Epithelial cell of esophagus (primary cell): ENCODE data around the gene ZNF616.
A peak's percentile ranks its signal among the peaks of the same experiment; 100 is the strongest.

ENCODE experiments used
- DNase-seq: peaks from one replicate; pipeline ENCODE4 v3.0.0; 2010; ENCODE audit warnings: low read depth
- H3K4me3 ChIP-seq: 2 replicates; pipeline ENCODE4 v1.5.1; 2011; ENCODE audit warnings: mild to moderate bottlenecking, low read length, control low read depth
- TF ChIP-seq, protein P1 (sequence below): IDR thresholded peaks from 2 replicates; pipeline ENCODE4 v1.5.1; 2011; ENCODE audit warnings: low read depth, mild to moderate bottlenecking, low read length, control low read depth, inconsistent platforms; ENCODE audit not compliant: insufficient read depth; ENCODE audit errors: missing control alignments

The ZNF616 gene

DNA sequence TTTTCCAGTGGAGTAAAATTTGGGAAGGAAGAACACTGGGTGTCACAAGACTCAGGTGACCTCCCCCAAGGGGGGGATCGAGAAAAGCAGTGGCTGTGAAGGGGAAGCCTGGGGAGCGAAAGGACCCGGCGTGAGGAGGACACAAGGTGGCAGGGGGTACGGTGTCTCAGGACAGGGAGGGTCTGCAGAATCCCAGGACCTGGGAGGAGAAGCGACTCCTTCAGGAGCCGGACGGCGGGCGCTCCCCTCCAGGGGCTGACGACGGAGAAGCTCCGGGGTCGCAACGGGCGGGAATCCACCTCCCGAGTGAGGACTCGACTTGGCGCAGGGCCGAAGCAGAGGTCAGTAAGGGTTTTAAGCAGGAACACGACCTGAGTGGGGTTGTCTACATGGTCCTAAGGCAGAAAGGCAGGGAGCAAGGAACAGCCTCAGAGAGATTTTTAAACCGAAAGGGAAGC is 31.2 kb upstream of the ZNF616 start:
- TF ChIP-seq, protein P1, sequence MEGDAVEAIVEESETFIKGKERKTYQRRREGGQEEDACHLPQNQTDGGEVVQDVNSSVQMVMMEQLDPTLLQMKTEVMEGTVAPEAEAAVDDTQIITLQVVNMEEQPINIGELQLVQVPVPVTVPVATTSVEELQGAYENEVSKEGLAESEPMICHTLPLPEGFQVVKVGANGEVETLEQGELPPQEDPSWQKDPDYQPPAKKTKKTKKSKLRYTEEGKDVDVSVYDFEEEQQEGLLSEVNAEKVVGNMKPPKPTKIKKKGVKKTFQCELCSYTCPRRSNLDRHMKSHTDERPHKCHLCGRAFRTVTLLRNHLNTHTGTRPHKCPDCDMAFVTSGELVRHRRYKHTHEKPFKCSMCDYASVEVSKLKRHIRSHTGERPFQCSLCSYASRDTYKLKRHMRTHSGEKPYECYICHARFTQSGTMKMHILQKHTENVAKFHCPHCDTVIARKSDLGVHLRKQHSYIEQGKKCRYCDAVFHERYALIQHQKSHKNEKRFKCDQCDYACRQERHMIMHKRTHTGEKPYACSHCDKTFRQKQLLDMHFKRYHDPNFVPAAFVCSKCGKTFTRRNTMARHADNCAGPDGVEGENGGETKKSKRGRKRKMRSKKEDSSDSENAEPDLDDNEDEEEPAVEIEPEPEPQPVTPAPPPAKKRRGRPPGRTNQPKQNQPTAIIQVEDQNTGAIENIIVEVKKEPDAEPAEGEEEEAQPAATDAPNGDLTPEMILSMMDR, result no peak
- peak overlapping the region; percentile 98 for H3K4me3 ChIP-seq
- no peak for DNase-seq

DNA sequence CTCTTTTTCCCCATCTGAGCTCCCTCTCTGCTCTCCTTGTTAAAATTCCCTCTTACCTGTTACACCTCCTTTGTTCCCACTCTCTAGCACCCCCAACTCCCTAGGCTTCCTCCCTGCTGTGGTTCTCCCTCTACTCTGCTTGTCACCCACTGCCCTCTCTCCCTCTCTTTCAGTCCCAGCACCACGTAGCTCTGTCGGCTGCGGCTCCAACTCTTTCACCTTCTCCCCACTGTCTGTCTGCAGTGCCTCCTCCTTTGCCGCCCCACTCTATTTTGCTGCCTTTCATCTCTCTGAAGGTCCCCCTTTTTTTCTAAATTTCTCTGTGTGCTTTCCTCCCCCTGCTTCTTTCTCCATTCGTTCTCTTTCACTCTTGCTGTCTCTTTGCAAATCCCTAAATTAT is 30.6 kb upstream of the ZNF616 start:
- TF ChIP-seq, protein P1, result no peak
- DNase-seq, result no peak
- H3K4me3 ChIP-seq, result peak overlapping the region; percentile 98

DNA sequence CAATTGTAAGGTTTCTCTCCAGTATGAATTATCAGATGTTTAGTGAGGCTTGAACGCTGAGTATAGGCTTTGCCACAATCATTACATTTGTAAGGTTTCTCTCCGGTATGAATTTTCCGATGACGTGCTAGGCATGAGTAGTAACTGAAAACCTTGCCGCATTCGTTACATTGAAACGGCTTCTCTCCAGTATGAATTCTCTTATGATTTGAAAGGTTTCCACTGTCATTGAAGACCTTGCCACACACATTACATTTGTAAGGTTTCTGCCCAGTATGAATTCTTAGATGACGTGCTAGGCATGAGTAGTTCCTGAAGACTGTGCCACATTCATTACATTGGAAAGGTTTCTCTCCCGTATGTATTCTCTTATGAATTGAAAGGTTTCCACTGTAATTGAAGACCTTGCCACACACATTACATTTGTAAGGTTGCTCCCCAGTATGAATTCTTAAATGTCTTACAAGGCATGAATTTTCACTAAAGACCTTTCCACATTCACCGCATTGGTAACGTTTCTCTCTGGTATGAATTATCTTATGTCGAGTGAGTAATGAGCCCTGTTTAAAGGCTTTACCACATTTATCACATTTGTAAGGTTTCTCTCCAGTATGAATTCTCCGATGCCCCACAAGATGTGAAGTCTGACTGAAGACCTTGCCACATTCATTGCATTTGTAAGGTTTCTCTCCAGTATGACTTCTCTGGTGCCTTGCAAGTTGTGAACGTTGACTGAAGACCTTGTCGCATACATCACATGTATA is 16.0 kb upstream of the ZNF616 start:
- H3K4me3 ChIP-seq, result no peak overlapping the region
- TF ChIP-seq, protein P1, result no peak
- DNase-seq, result no peak

DNA sequence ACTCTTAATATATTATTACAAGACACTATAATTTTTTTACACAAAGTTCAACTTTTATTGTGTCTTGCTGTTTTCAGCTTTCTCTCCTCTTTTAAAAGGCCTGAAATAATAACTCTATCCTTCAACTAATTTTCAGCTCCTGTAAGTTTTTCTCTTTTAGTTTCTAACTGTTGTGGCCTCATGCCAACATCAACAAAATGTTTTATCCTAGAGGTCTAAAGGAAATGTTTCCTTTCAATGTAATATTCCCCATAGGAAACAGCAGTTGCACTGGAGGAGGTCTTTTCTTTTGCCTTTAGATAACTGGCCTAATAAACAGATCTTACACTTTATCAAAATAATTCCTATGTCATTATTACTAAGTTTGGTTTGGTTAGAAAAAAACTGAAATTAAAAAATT is 8.5 kb upstream of the ZNF616 start:
- TF ChIP-seq, protein P1, result no peak
- DNase-seq, result no peak
- no peak overlapping the region for H3K4me3 ChIP-seq

DNA sequence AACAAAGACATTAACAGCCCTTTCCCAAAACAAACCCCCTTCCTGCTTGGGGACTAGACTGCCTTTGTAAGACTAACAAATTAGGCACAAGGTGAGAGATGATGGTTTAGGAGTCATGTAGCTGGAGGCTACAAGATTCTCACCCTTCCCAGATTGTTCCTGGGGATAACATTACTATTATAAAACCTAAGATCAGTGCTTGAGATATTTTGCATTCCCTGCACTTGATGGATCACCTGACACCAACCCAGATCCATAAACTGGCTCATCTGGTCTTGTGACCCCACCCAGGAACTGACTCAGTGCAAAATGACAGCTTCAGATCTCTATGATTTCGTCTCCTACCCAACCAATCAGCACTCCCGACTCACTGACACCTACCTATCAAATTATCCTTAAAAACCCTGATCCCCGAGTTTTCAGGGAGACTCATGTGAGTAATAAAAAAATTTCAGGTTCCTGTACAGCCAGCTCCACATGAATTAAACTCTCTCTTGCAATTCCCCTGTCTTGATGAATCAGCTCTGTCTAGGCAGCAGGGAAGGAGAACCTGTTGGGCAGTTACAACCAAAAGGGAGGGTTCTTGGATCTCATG is 2.4 kb upstream of the ZNF616 start:
- no peak overlapping the region for H3K4me3 ChIP-seq
- TF ChIP-seq, protein P1, result no peak
- DNase-seq, result peak; percentile 95

DNA sequence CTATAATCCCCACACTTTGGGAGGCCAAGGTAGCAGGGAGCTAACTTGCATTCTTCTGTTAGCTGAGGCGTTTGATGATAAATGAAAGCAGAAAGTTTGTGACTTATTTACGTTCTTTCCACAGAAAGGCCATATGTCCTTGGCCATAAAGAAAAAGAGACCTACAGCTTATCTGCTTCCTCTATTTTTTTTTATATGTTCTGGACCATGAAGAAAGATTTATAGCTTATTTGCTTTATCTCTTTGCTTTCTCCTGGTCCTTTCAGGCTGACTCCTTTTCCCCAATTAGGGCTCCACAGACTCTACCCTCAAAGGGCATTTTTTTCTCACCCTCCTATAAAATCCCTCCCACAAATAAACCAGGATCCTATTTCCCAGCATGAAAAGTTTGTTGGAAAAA is 1.5 kb upstream of the ZNF616 start:
- no peak overlapping the region for H3K4me3 ChIP-seq
- DNase-seq, result no peak
- TF ChIP-seq, protein P1, result no peak
